ENCODE results near the gene PPM1H.
"Not testable (repeated sequence)": the region's sequence is repeated elsewhere in the genome, so short reads cannot be mapped to it uniquely, and the experiment has no call there.

The PPM1H gene

GRCh38 chr12:62934799-62935674, at the start of gene PPM1H:
TSS of gene PPM1H (minus strand) at chr12:62935150. CDS start at chr12:62934736, 414 bp downstream.
- peak; percentile 82 for DNase-seq

GRCh38 chr12:62983594-62983993, 48.6 kb upstream of the PPM1H start:
- no peak for DNase-seq

GRCh38 chr12:62978768-62979167, 43.8 kb upstream of the PPM1H start:
- no peak for DNase-seq

GRCh38 chr12:62977883-62978282, 42.9 kb upstream of the PPM1H start:
- DNase-seq, result no peak

GRCh38 chr12:62977418-62977817, 42.5 kb upstream of the PPM1H start:
- no peak for DNase-seq

- DNase-seq, result no peak
Observed at GRCh38 chr12:62976110-62976662, 41.2 kb upstream of the PPM1H start.

GRCh38 chr12:62971769-62972525, 37.0 kb upstream of the PPM1H start:
- DNase-seq, result no peak

GRCh38 chr12:62969695-62970094, 34.7 kb upstream of the PPM1H start:
- DNase-seq, result no peak

GRCh38 chr12:62967701-62968100, 32.8 kb upstream of the PPM1H start:
- DNase-seq, result no peak

- no peak for DNase-seq
Observed at GRCh38 chr12:62966990-62967506, 32.1 kb upstream of the PPM1H start.

GRCh38 chr12:62966446-62966989, 31.6 kb upstream of the PPM1H start:
- DNase-seq, result not testable (repeated sequence)

- DNase-seq, result not testable (repeated sequence)
Observed at GRCh38 chr12:62965700-62966099, 30.8 kb upstream of the PPM1H start.

- DNase-seq, result not testable (repeated sequence)
Observed at GRCh38 chr12:62965242-62965641, 30.3 kb upstream of the PPM1H start.

GRCh38 chr12:62963486-62964041, 28.6 kb upstream of the PPM1H start:
- no peak for DNase-seq

- no peak for DNase-seq
Observed at GRCh38 chr12:62960324-62960723, 25.4 kb upstream of the PPM1H start.

- no peak for DNase-seq
Observed at GRCh38 chr12:62959745-62960144, 24.8 kb upstream of the PPM1H start.

GRCh38 chr12:62957233-62957953, 22.4 kb upstream of the PPM1H start:
- no peak for DNase-seq

- no peak for DNase-seq
Observed at GRCh38 chr12:62955678-62956077, 20.7 kb upstream of the PPM1H start.

GRCh38 chr12:62950317-62950716, 15.4 kb upstream of the PPM1H start:
- DNase-seq, result no peak

- DNase-seq, result no peak
Observed at GRCh38 chr12:62948123-62948522, 13.2 kb upstream of the PPM1H start.

GRCh38 chr12:62947364-62947763, 12.4 kb upstream of the PPM1H start:
- DNase-seq, result no peak

- no peak for DNase-seq
Observed at GRCh38 chr12:62943779-62944395, 8.9 kb upstream of the PPM1H start.

All from NCI-H774 (cell line).